ENCODE measurements around the gene IFFO2.

GRCh38 chr1:18875107-18875795, 81.2 kb downstream of the IFFO2 start:
- TF ChIP-seq, protein P1, sequence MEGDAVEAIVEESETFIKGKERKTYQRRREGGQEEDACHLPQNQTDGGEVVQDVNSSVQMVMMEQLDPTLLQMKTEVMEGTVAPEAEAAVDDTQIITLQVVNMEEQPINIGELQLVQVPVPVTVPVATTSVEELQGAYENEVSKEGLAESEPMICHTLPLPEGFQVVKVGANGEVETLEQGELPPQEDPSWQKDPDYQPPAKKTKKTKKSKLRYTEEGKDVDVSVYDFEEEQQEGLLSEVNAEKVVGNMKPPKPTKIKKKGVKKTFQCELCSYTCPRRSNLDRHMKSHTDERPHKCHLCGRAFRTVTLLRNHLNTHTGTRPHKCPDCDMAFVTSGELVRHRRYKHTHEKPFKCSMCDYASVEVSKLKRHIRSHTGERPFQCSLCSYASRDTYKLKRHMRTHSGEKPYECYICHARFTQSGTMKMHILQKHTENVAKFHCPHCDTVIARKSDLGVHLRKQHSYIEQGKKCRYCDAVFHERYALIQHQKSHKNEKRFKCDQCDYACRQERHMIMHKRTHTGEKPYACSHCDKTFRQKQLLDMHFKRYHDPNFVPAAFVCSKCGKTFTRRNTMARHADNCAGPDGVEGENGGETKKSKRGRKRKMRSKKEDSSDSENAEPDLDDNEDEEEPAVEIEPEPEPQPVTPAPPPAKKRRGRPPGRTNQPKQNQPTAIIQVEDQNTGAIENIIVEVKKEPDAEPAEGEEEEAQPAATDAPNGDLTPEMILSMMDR (conservative IDR thresholded peaks at IDR 0.05 in 1 of 2, IDR thresholded peaks at IDR 0.05 in 1 of 2; ENCODE audit: low read depth in 1 of 2, low read length in 2 of 2): peak; percentile 74 to 90
- no peak for TF ChIP-seq EZH2 (IDR thresholded peaks at IDR 0.05; ENCODE audit: low read length, missing control alignments)
